NOMO-1 (cell line): ENCODE data around the gene SLC36A4.
"Not testable (repeated sequence)": the region's sequence is repeated elsewhere in the genome, so short reads cannot be mapped to it uniquely, and the experiment has no call there.

Experiments
- DNase-seq, 2 experiments: peaks; one replicate each; lab custom pipeline; 2025; ENCODE audit not compliant: unreplicated experiment in 2 of 2; lab: John Stamatoyannopoulos, UW

SLC36A4 gene

GRCh38 chr11:93197380-93198214 lies at the start of gene SLC36A4:
SLC36A4 (minus strand) TSS chr11:93197991; CDS start chr11:93197832, 159 bp downstream.
- DNase-seq = peak; percentile 91 to 94

- not testable (repeated sequence) for DNase-seq
Observed at GRCh38 chr11:93246790-93247189, 49.0 kb upstream of the SLC36A4 start.

- no peak for DNase-seq
Observed at GRCh38 chr11:93244018-93244417, 46.2 kb upstream of the SLC36A4 start.

- DNase-seq = no peak
Observed at GRCh38 chr11:93239966-93240365, 42.2 kb upstream of the SLC36A4 start.

GRCh38 chr11:93238956-93239355 lies 41.2 kb upstream of the SLC36A4 start:
- DNase-seq = no peak

- peak; percentile 43 to 46 for DNase-seq
Observed at GRCh38 chr11:93236741-93237675, 39.2 kb upstream of the SLC36A4 start.

GRCh38 chr11:93234602-93235207 lies 36.9 kb upstream of the SLC36A4 start:
- peak; percentile 43 to 71 for DNase-seq

- DNase-seq = no peak
Observed at GRCh38 chr11:93229876-93230275, 32.1 kb upstream of the SLC36A4 start.

- peak in 1 of 2 experiments; percentile 46 for DNase-seq
Observed at GRCh38 chr11:93225662-93226061, 27.9 kb upstream of the SLC36A4 start.

- no peak for DNase-seq
Observed at GRCh38 chr11:93221539-93221938, 23.7 kb upstream of the SLC36A4 start.

GRCh38 chr11:93220078-93220477 lies 22.3 kb upstream of the SLC36A4 start:
- DNase-seq = no peak

- DNase-seq = no peak
Observed at GRCh38 chr11:93219440-93219839, 21.6 kb upstream of the SLC36A4 start.

- no peak for DNase-seq
Observed at GRCh38 chr11:93216511-93217101, 18.8 kb upstream of the SLC36A4 start.

GRCh38 chr11:93213622-93214021 lies 15.8 kb upstream of the SLC36A4 start:
- no peak for DNase-seq

- DNase-seq = no peak
Observed at GRCh38 chr11:93212094-93212493, 14.3 kb upstream of the SLC36A4 start.

GRCh38 chr11:93209466-93209865 lies 11.7 kb upstream of the SLC36A4 start:
- DNase-seq = peak in 1 of 2 experiments; percentile 26

- no peak for DNase-seq
Observed at GRCh38 chr11:93208663-93209270, 11.0 kb upstream of the SLC36A4 start.

- peak; percentile 75 to 84 for DNase-seq
Observed at GRCh38 chr11:93199616-93200015, 1.8 kb upstream of the SLC36A4 start.

GRCh38 chr11:93198215-93198845 lies 539 bp upstream of the SLC36A4 start:
- DNase-seq = peak in 1 of 2 experiments; percentile 41
